HCT116 (cell line): ENCODE data around the gene TCF12.

Experiments used
- CTCF ChIP-seq, 3 experiments: fragments of 200-600 bp in 1 of 3; sonication (generic) in 1 of 3; IDR thresholded peaks in 2 of 3; conservative IDR thresholded peaks in 1 of 3; 2 replicates each; pipeline ENCODE4 v1.5.1; 2012 to 2017; ENCODE audit warnings: low read depth in 2 of 3, low read length in 2 of 3, antibody characterized with exemption in 1 of 3, borderline replicate concordance in 1 of 3, control low read depth in 1 of 3, mild to moderate bottlenecking in 1 of 3, mixed read lengths in 1 of 3, mixed run types in 1 of 3, moderate library complexity in 1 of 3; ENCODE audit not compliant: insufficient read depth in 1 of 3
- ELF1 ChIP-seq: IDR thresholded peaks from 2 replicates; pipeline ENCODE4 v1.6.1; 2012; ENCODE audit warnings: low read depth, borderline replicate concordance
- EZH2 ChIP-seq: fragments of 200-600 bp; sonication (generic); IDR thresholded peaks from 2 replicates; pipeline ENCODE4 v1.6.1; 2017; ENCODE audit warnings: antibody characterized with exemption, mixed run types
- EZH2phosphoT487 ChIP-seq: fragments of 200-600 bp; IDR thresholded peaks from 2 replicates; pipeline ENCODE4 v1.6.1; 2018; ENCODE audit warnings: antibody characterized with exemption, borderline replicate concordance
- MAX ChIP-seq: IDR thresholded peaks from 2 replicates; pipeline ENCODE4 v1.6.1; 2012
- POLR2A ChIP-seq: IDR thresholded peaks from 2 replicates; pipeline ENCODE4 v1.7.0; 2011; ENCODE audit warnings: borderline replicate concordance; ENCODE audit not compliant: insufficient read depth, insufficient read length; ENCODE audit errors: extremely low read depth
- POLR2AphosphoS5 ChIP-seq: IDR thresholded peaks from 2 replicates; pipeline ENCODE4 v1.6.1; 2011; ENCODE audit warnings: mild to moderate bottlenecking, low read depth, low read length, moderate library complexity
- RAD21 ChIP-seq: IDR thresholded peaks from 2 replicates; pipeline ENCODE4 v1.6.1; 2012; ENCODE audit warnings: low read depth, mild to moderate bottlenecking
- SRF ChIP-seq: IDR thresholded peaks from 2 replicates; pipeline ENCODE4 v1.6.1; 2012; ENCODE audit warnings: low read depth

- TF ChIP-seq CTCF (IDR thresholded peaks at IDR 0.05 in 2 of 3, conservative IDR thresholded peaks at IDR 0.05 in 1 of 3; ENCODE audit: borderline replicate concordance in 1 of 3, insufficient read depth in 1 of 3, low read depth in 2 of 3, low read length in 2 of 3) (no peak), POLR2A (no peak), SRF (no peak), EZH2phosphoT487 (no peak), MAX (no peak), EZH2 (no peak), ELF1 (no peak), RAD21 (no peak), POLR2AphosphoS5 (no peak)
These were observed 229.8 kb downstream of the TCF12 start for GRCh38 chr15:57148262-57148661.
